SK-N-SH treated with all-trans-retinoic acid at 6 μM for 48 hours (cell line): Measurements from ENCODE around the gene TTC39B.

ENCODE experiments used
- ATAC-seq: fragments of 200-7000 bp; cut with Tn5 transposase; 3 replicates; pipeline ENCODE4 v1.9.1; 2020; ENCODE audit warnings: mild to moderate bottlenecking, moderate library complexity
- ARNTL ChIP-seq: fragments of 450-650 bp; formaldehyde crosslinking; IDR thresholded peaks from 2 replicates; pipeline ENCODE4 v1.5.0; 2020; ENCODE audit warnings: low read depth, mild to moderate bottlenecking, moderate library complexity, borderline replicate concordance
- BACH2 ChIP-seq: fragments of 250-450 bp; sonication (Bioruptor Pico); IDR thresholded peaks from 2 replicates; pipeline ENCODE4 v1.9.0; 2021; ENCODE audit warnings: mild to moderate bottlenecking, borderline replicate concordance
- CREB5 ChIP-seq: fragments of 250-450 bp; sonication (Bioruptor Pico); IDR thresholded peaks from 2 replicates; pipeline ENCODE4 v1.5.1; 2020; ENCODE audit warnings: low read depth, mild to moderate bottlenecking, moderate library complexity
- CSDC2 ChIP-seq: fragments of 250-450 bp; sonication (Bioruptor Pico); IDR thresholded peaks from 2 replicates; pipeline ENCODE4 v1.5.0; 2020; ENCODE audit warnings: mild to moderate bottlenecking, moderate library complexity
- CSRNP3 ChIP-seq: fragments of 250-450 bp; sonication (Bioruptor Pico); IDR thresholded peaks from 2 replicates; pipeline ENCODE4 v1.5.1; 2021; ENCODE audit warnings: mild to moderate bottlenecking, moderate library complexity
- ESRRG ChIP-seq: fragments of 250-450 bp; sonication (Bioruptor Pico); IDR thresholded peaks from 2 replicates; pipeline ENCODE4 v1.6.1; 2021; ENCODE audit warnings: mild to moderate bottlenecking
- GLIS3 ChIP-seq: fragments of 250-450 bp; sonication (Bioruptor Pico); IDR thresholded peaks from 2 replicates; pipeline ENCODE4 v1.5.0; 2020; ENCODE audit warnings: mild to moderate bottlenecking, moderate library complexity
- ISL1 ChIP-seq: fragments of 250-450 bp; sonication (Bioruptor Pico); IDR thresholded peaks from 2 replicates; pipeline ENCODE4 v2.1.2; 2022; ENCODE audit warnings: mild to moderate bottlenecking, moderate library complexity
- OSR1 ChIP-seq: fragments of 250-450 bp; sonication (Bioruptor Pico); IDR thresholded peaks from 2 replicates; pipeline ENCODE4 v1.8.0; 2022; ENCODE audit warnings: moderate library complexity, mild to moderate bottlenecking, inconsistent platforms
- PATZ1 ChIP-seq: fragments of 250-450 bp; sonication (Bioruptor Pico); IDR thresholded peaks from 2 replicates; pipeline ENCODE4 v1.8.0; 2020; ENCODE audit warnings: mild to moderate bottlenecking, moderate library complexity, borderline replicate concordance
- POU6F1 ChIP-seq: fragments of 250-450 bp; sonication (Bioruptor Pico); IDR thresholded peaks from 2 replicates; pipeline ENCODE4 v1.8.0; 2021; ENCODE audit warnings: low read depth, mild to moderate bottlenecking, moderate library complexity, borderline replicate concordance
- PPARA ChIP-seq: fragments of 250-450 bp; sonication (Bioruptor Pico); IDR thresholded peaks from 2 replicates; pipeline ENCODE4 v1.5.0; 2020; ENCODE audit warnings: mild to moderate bottlenecking, borderline replicate concordance
- RARB ChIP-seq: fragments of 250-450 bp; sonication (Bioruptor Pico); IDR thresholded peaks from 2 replicates; pipeline ENCODE4 v1.8.0; 2021; ENCODE audit warnings: mild to moderate bottlenecking, moderate library complexity
- SNAI2 ChIP-seq: fragments of 250-450 bp; sonication (Bioruptor Pico); IDR thresholded peaks from 2 replicates; pipeline ENCODE4 v1.5.0; 2020; ENCODE audit warnings: mild to moderate bottlenecking, moderate library complexity
- TCF4 ChIP-seq: fragments of 250-450 bp; sonication (Bioruptor Pico); IDR thresholded peaks from 2 replicates; pipeline ENCODE4 v1.8.0; 2021; ENCODE audit warnings: mild to moderate bottlenecking, moderate library complexity, borderline replicate concordance
- TOX ChIP-seq: fragments of 250-450 bp; sonication (Bioruptor Pico); IDR thresholded peaks from 2 replicates; pipeline ENCODE4 v1.8.0; 2021; ENCODE audit warnings: mild to moderate bottlenecking, moderate library complexity, borderline replicate concordance
- TSHZ2 ChIP-seq: fragments of 250-450 bp; sonication (Bioruptor Pico); IDR thresholded peaks from 2 replicates; pipeline ENCODE4 v1.5.0; 2020; ENCODE audit warnings: mild to moderate bottlenecking, moderate library complexity
- ZC3H10 ChIP-seq: fragments of 250-450 bp; sonication (Bioruptor Pico); IDR thresholded peaks from 2 replicates; pipeline ENCODE4 v1.5.1; 2021; ENCODE audit warnings: mild to moderate bottlenecking, moderate library complexity
- ZFP3 ChIP-seq: fragments of 250-450 bp; sonication (Bioruptor Pico); IDR thresholded peaks from 2 replicates; pipeline ENCODE4 v1.5.0; 2020; ENCODE audit warnings: mild to moderate bottlenecking, moderate library complexity
- ZFP30 ChIP-seq: fragments of 450-650 bp; formaldehyde crosslinking; IDR thresholded peaks from 2 replicates; pipeline ENCODE4 v1.5.0; 2022; ENCODE audit warnings: mild to moderate bottlenecking, moderate library complexity
- ZNF565 ChIP-seq: fragments of 450-650 bp; formaldehyde crosslinking; conservative IDR thresholded peaks from 2 replicates; pipeline ENCODE4 v1.5.0; 2020; ENCODE audit warnings: low read depth, mild to moderate bottlenecking, moderate library complexity
- ZNF70 ChIP-seq: fragments of 450-650 bp; formaldehyde crosslinking; IDR thresholded peaks from 2 replicates; pipeline ENCODE4 v1.5.0; 2020; ENCODE audit warnings: mild to moderate bottlenecking, moderate library complexity
- ZNF8 ChIP-seq: fragments of 450-650 bp; formaldehyde crosslinking; IDR thresholded peaks from 2 replicates; pipeline ENCODE4 v1.5.0; 2020; ENCODE audit warnings: mild to moderate bottlenecking, moderate library complexity

The TTC39B gene

GRCh38 chr9:15268782-15269181, 38.2 kb downstream of the TTC39B start:
- TF ChIP-seq TOX (no peak), ESRRG (CRISPR knock-in tag) (no peak), ZNF565 (CRISPR knock-in tag) (no peak), BACH2 (CRISPR knock-in tag) (no peak), CSRNP3 (no peak), OSR1 (CRISPR knock-in tag) (no peak), SNAI2 (no peak), ZNF70 (CRISPR knock-in tag) (no peak), ZNF8 (CRISPR knock-in tag) (no peak)

GRCh38 chr9:15268317-15268716, 38.7 kb downstream of the TTC39B start:
- no peak for ATAC-seq
- no peak for TF ChIP-seq RARB (CRISPR knock-in tag)
- no peak for TF ChIP-seq ARNTL (CRISPR knock-in tag)
- TF ChIP-seq ZFP30 (CRISPR knock-in tag) = no peak
- TF ChIP-seq ZNF8 (CRISPR knock-in tag) = no peak
- no peak for TF ChIP-seq ZC3H10
- no peak for TF ChIP-seq PATZ1 (CRISPR knock-in tag)
- TF ChIP-seq BACH2 (CRISPR knock-in tag) = no peak
- TF ChIP-seq POU6F1 (CRISPR knock-in tag) = no peak
- TF ChIP-seq TSHZ2 (CRISPR knock-in tag) = no peak
- TF ChIP-seq ZNF565 (CRISPR knock-in tag) = no peak
- TF ChIP-seq PPARA (CRISPR knock-in tag) = no peak
- TF ChIP-seq ISL1 (CRISPR knock-in tag) = no peak
- no peak for TF ChIP-seq ZFP3 (CRISPR knock-in tag)
- no peak for TF ChIP-seq GLIS3 (CRISPR knock-in tag)
- no peak for TF ChIP-seq TCF4 (CRISPR knock-in tag)
- TF ChIP-seq SNAI2 = no peak
- no peak for TF ChIP-seq TOX
- TF ChIP-seq CREB5 (CRISPR knock-in tag) = no peak
- TF ChIP-seq CSDC2 (CRISPR knock-in tag) = no peak
- no peak for TF ChIP-seq ESRRG (CRISPR knock-in tag)

More at GRCh38 chr9:15268782-15269181, 38.2 kb downstream of the TTC39B start:
- no peak for ATAC-seq

GRCh38 chr9:15264918-15265317, 42.1 kb downstream of the TTC39B start:
- no peak for ATAC-seq
- no peak for TF ChIP-seq ISL1 (CRISPR knock-in tag)
- no peak for TF ChIP-seq ZFP3 (CRISPR knock-in tag)
- peak; percentile 64 for TF ChIP-seq TCF4 (CRISPR knock-in tag)
